Duodenal mucosa (tissue), 2 donors: ENCODE data around the gene HSF2.

Experiments used
- H3K27ac ChIP-seq: one replicate; pipeline ENCODE4 v1.7.0; 2013; ENCODE audit warnings: low read depth, low read length
- H3K27me3 ChIP-seq, 2 donors: one replicate each; pipeline ENCODE4 v1.7.0; 2013; ENCODE audit warnings: low read length in 2 of 2, control low read depth in 1 of 2; ENCODE audit not compliant: insufficient read depth in 2 of 2, control insufficient read depth in 1 of 2
- H3K36me3 ChIP-seq, 2 donors: one replicate each; pipeline ENCODE4 v1.7.0; 2013; ENCODE audit warnings: low read length in 2 of 2, control low read depth in 1 of 2; ENCODE audit not compliant: insufficient read depth in 2 of 2, control insufficient read depth in 1 of 2
- H3K4me1 ChIP-seq, 2 donors: one replicate each; pipeline ENCODE4 v1.7.0; 2013; ENCODE audit warnings: low read length in 2 of 2, control low read depth in 1 of 2; ENCODE audit not compliant: insufficient read depth in 2 of 2, control insufficient read depth in 1 of 2
- H3K4me3 ChIP-seq, 2 donors: one replicate each; pipeline ENCODE4 v1.7.0; 2013; ENCODE audit warnings: low read length in 2 of 2, low read depth in 1 of 2
- H3K9ac ChIP-seq, 2 donors: one replicate each; pipeline ENCODE4 v1.7.0; 2013; ENCODE audit warnings: low read length in 2 of 2, low read depth in 1 of 2
- H3K9me3 ChIP-seq, 2 donors: one replicate each; pipeline ENCODE4 v1.7.0; 2013; ENCODE audit warnings: low read length in 2 of 2, control low read depth in 1 of 2; ENCODE audit not compliant: control insufficient read depth in 1 of 2

The HSF2 gene

GRCh38 chr6:122472022-122472340, 72.5 kb downstream of the HSF2 start:
- peak overlapping the region; percentile 59 for H3K27ac ChIP-seq
- peak overlapping the region; percentile 81 to 99 for H3K4me3 ChIP-seq
- no peaks in the 10 kb centered on the region for H3K9me3 ChIP-seq
- peak overlapping the region; percentile 71 to 96 for H3K9ac ChIP-seq
- H3K4me1 ChIP-seq, result peaks cover 9 to 19% of the 10 kb centered on the region in 2 donors
- H3K27me3 ChIP-seq, result no peaks in the 10 kb centered on the region
- H3K36me3 ChIP-seq, result no peaks in the 10 kb centered on the region

- H3K36me3 ChIP-seq, result no peaks in the 10 kb centered on the region
- no peak overlapping the region for H3K9ac ChIP-seq
- H3K27me3 ChIP-seq, result no peaks in the 10 kb centered on the region
- no peak overlapping the region for H3K4me3 ChIP-seq
- peaks cover 4 to 6% of the 10 kb centered on the region in 2 donors for H3K4me1 ChIP-seq
- H3K27ac ChIP-seq, result no peak overlapping the region
- no peaks in the 10 kb centered on the region for H3K9me3 ChIP-seq
These were observed 76.7 kb downstream of the HSF2 start for GRCh38 chr6:122476131-122476530.

- Histone ChIP-seq H3K27ac (no peak overlapping the region), H3K4me3 (no peak overlapping the region), H3K9ac (no peak overlapping the region), H3K9me3 (no peaks in the 10 kb centered on the region), H3K36me3 (no peaks in the 10 kb centered on the region), H3K27me3 (no peaks in the 10 kb centered on the region), H3K4me1 (no peaks in the 10 kb centered on the region)
These were observed 83.3 kb downstream of the HSF2 start for GRCh38 chr6:122482750-122483080.
